HG02938 (cell line): Measurements from ENCODE around the gene ADAMTS18.

Experiments
- ATAC-seq: cut with Tn5 transposase; IDR thresholded peaks from one replicate; pipeline ENCODE4 v1.9.1; 2021; ENCODE audit warnings: mild to moderate bottlenecking, moderate library complexity; ENCODE audit not compliant: unreplicated experiment

The ADAMTS18 gene

DNA sequence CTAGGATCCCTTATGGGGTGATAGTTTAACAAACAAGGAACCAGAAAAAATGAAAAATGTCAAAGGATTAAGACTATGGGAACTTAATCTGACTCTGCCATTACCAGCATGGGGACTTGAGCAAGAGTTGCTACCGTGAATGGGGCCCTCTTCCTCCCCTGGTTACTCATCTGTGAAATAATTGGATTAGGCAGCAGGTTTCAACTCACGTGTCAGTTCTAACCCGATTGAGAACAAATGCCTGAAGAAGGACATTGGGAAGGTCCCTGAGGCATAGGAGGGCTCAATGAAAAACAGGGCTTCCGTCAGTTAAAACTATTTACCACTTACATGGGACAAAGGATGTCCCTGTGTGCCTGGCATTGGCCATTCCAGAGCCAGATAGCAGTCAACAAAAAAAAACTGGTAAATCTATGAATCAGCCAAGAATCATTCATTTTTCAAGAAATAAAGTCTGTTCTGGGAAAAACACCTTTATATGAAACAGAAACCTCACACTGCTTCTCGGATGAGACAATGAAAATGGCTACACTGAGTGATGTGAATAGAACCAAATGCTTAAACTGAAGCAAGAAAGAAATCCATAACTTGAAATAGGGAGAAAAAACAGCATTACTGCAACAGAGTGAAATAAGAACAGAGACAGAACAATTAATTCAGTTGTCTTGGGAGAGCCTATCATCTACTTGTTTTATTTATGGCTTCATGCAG lies 104.3 kb downstream of the ADAMTS18 start:
- no peak for ATAC-seq

DNA sequence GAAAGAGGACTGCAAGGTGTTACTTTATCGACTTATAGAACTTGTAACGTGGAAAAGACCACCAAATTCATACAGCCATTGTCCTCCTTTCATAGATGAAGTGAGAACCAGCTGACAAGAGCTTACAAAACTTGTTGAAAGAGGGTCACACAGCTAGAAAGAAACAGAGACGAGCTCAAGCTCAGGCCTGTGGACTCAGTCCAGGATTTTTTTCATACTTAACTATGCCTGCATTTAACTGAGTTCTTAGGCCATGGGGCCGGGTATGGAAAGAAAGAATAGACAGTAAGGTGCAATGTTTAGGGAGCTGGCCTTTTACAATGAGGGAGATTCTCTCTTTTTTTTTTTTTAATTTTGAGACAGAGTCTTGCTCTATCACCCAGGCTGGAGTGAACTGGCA lies 106.1 kb downstream of the ADAMTS18 start:
- ATAC-seq, result no peak

DNA sequence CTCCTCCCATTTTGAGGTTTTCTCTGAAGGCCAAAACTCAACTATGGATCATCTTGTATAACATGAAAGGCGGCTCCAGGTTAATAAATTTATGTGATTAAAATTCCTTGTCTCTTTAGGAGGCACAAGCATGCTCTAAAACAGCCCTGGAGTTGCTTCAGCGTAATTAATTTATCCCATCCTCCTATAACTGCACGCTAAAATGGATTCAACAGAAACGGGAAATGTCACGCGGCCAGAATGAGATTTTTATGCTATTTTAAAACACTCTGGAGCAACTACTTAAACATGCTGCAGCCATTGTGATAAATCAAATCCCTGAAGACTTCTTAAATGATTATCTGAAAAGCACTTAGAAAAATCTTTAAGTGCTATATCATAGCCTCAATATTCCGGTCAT lies 106.6 kb downstream of the ADAMTS18 start:
- ATAC-seq, result no peak

DNA sequence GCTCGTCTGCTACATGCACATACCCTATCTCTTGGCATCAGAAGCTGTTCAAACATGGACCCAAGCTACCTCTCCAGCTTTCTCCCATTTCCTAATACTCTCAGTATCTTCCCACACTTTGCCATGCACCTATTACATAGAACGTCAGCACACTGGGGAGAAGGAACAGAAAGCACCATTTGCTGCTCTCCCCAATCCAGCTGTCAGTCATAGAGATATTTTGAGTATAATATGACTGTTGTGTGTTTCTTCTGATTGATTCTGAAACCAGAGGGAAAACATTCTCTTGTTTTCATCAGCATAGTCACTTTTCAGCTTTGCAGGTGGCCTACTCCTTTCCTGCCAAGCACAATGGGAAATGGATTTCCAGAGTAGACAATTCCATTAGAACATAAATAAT lies 107.1 kb downstream of the ADAMTS18 start:
- ATAC-seq, result no peak

DNA sequence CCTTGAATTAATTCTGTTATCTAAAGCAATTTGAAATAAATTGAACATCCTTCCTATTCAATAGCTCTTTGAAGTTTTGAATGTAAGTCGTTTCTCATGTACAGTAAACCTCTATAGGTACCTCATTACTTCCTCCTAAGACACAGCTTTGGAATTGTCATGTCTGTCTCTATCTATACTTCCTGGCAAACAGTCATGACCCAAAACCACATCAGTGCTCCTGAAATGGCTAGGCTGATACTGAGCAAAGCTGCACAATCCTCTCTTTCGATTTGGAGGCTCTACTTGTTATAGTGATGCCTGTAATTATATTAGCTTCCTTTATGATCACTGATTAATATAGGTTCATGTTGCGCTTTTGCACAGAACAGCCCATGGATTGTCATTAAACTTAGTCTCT lies 110.1 kb downstream of the ADAMTS18 start:
- ATAC-seq, result no peak

DNA sequence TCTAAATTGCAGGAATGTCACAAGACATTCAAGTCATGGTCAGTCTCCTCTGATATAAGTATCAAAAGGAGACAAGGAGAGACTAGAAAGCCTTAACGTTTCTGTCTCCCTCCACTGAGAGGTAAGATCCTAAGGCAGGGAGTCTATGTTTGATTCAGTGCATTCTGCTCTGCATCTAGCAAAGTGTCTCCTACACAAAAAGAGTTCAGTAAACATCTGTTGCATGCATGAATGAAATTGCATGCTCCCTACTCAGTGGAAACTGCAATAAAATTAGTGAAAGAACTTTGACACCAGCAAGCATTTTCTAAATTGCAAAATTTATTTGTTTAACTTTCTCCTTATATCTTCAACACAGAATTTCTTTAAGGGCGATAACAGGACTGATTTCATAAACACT lies 111.1 kb downstream of the ADAMTS18 start:
- ATAC-seq, result no peak

DNA sequence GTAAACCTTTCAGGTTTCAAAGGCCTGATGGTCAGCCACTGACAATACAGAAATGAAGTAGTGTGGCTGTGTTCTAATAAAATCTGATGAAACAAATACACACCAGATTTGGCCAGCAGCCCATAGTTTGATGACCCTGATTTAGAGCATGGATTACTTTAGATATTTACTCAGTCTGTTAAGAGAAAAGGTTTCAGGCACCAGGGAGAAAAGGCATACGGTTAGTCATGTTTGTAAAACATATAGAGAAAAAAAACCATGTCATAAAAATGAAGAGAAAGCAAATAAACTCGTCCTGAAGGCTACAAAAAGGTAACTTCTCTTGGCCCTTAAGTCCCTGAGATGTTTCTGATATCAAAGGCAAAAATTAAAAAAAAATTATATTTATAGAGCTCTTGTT lies 112.1 kb downstream of the ADAMTS18 start:
- ATAC-seq, result no peak

DNA sequence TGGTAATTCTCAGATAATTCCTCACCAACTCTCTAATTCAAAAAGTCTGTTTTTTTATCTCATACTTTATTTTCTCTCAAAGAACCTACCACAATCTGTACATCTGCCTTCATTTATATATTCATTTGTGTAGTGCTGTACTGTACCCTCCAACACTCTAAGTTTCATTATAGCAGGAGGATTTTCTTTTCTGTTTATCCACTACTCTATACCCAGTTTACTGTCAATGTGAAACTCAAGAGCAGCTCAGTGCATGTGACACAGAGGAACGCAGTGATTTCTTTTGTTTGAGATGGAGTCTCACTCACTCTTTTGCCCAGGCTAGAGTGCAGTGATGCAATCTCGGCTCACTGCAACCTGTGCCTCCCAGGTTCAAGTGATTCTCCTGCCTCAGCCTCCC lies 117.8 kb downstream of the ADAMTS18 start:
- ATAC-seq, result no peak

DNA sequence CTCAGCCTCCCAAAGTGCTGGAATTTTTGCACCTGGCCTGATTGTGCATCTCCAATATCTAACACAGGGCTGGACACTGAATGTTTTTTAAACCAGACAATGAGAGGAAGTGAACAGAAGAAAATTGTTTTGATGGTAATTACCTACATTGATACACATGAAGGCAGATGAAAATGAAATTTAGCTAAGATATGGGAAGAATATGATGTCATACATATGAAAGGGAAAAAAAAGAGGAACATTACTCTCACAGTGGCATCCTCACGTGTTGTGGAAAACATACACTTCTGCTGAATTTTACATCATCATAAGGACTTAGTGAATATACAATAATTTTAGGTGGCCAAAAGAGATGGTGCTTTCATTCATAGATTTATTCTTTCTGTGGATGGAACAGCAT lies 124.0 kb downstream of the ADAMTS18 start:
- no peak for ATAC-seq

DNA sequence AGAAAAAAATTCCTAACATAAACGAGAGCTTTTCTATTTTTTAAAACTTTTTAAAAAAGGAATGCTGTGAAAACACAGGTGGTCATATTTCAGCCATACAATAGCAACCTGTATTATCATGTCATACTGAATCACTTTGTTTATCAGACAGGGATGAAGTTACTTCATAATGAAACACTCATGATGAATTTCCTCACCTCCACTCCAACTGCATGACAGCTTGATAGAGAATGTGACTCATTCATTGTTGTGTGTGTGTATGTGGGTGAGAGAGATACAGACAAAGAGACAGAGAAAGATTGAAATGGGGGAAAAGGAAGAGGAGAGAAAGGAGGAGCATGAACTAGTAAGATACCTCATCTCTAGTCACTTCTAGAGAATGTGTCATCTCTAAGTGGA lies 126.7 kb downstream of the ADAMTS18 start:
- ATAC-seq, result no peak

DNA sequence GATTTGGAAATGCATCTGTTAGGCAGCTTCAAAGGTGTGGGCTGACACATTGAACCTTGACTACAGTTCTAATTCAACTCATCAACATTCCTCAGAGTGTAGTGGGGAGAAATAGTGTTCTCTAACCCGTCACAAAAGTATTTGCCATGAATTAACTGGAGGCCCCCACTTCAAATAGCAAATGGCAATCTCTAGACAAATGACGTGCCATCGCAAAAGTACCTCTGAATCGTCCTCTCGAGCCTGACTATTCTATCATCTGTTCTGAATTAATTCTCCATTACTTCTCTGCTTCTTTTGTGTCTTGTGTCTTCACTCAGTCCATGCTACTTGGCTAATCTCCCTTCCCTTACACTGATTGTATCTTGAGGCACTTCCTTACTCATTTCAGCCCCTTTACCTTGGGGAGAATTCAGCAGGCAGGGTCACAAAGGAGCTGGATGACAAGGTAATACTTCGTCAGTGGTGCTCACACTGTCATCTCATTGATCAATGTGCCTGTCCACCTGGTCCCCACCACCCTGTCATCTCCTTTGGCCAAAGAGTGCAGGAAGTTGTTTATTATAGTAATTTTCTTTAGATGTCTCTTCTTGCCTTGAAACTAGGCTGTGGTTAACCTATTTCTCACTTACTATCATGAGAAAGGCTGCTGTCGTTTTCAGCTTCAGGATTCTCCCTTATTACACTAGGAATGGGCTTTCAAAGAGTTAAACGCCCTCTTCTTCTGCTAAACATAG lies 127.2 kb downstream of the ADAMTS18 start:
- no peak for ATAC-seq

DNA sequence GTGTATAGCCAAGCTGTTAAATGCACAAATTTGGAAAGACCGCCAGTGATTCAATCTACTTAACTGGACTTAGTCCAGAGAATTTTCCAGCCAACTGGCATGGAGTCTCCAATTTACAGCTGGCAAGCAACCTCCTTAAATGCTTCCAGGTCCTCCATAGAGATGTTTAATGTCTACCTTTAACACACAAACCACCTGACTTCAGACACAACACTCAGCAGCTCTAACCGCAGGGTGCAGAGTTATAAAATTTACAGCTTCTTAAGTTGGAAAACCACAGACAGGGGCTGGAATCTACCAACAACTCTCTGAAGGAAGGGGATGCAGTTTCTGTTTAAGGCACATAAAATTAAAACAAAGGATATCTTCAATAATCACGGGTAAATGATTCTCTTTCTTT lies 128.8 kb downstream of the ADAMTS18 start:
- ATAC-seq, result no peak

DNA sequence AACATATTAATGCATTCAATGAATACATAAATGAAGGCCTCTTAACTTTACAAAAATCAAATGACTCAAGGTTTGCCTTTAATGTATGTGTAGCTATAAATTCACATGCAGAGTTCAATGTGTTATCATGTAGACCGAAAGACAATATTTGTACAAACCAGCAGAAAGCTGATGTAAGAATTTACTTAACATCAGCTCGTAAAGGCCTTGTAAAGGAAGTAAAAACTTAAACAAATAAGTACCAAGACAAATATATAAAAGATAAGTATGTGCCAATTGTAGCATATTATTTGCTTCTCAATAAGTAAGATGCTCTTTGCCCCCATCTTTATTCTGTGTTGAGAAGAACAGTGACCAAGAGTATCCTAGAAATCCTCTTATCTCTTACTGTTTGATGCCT lies 130.0 kb downstream of the ADAMTS18 start:
- no peak for ATAC-seq

DNA sequence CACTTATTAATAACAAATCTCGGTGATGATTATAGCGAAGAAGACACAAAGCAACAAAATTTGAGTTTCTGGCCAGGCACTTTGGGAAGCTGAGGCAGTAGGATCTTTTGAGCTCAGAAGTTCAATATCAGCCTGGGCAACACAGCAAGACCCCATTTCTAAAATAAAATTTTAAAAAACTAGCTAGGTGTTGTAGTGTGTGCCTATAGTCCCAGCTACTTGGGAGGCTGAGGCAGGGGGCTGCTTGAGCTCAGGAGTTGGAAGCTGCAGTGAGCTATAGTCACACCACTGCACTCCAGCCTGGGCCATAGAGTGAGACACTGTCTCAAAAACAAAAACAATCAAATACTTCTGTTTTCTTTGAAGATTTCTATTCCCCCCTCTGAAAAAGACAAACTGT lies 130.7 kb downstream of the ADAMTS18 start:
- no peak for ATAC-seq

DNA sequence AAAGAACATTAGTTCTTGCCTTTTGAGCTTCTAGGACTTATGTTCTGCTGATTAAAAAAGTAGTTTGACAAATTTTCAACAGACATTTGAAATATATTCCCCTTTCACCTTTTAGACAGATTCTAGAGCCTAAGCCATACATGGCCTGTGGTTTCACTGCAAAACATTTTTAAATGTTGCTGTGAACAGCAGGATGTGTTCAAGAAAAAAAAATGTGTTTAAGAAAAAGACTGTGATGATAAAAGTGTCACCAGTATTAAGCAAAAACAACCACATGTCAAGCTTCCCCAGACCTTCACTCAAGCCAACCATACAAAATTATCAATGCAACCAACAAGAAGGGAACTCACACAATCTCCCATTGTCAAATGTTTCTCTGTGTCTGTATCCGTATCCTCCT lies 132.2 kb downstream of the ADAMTS18 start:
- no peak for ATAC-seq

DNA sequence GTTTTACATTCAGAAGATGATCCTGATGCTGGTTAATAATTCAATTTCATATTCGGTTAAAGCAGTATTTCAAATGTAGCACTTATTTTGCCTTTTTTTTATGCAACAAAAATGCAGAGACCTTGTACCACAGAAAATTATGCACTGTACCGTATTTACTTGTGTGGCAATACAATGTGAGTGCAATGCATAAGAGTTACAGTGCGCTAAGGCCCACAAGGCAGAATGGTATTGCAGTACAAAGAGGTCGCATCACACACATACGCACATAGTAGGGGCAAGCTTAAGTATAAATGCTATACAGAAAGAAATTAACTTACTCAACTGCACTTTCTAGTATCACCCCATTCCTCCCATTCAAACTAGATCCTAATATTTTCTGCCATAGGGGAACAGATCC lies 132.6 kb downstream of the ADAMTS18 start:
- no peak for ATAC-seq

DNA sequence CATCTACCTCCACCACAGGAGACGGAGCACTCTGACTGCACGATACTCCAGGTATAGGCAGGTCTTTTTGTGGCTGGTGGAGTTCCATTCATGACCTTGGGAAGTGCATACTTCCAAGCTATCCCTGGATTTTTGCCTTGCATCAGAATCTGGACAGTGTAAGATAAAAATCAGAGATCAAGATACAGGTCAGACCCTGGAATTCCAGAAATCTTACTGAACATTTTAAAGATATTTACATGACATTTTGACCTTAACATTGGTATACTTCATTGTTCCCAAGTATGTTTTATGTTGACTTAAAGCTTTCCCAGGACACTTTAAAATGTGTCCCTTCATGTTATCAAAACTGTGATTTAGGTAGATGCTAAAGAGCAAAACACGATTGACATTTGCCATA lies 134.6 kb downstream of the ADAMTS18 start:
- no peak for ATAC-seq

DNA sequence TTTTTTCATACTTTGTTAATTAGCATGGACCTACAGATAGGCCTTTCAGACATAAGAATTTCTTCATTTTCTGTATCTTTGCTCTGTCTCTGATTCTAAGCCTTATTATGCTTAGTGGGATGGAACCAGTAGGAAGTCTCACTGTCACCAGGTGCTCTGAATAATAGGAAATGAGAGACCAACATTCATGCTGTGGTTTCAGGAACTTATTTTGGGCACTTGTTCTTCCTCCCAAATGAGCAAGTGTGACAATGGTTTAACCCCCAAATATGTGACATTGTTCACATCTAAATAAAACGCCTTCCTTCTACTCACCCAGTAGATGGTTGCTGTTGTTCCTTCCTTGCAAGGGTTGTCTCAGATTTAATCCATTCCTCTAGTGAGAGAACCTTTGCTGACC lies 135.4 kb downstream of the ADAMTS18 start:
- ATAC-seq, result no peak

DNA sequence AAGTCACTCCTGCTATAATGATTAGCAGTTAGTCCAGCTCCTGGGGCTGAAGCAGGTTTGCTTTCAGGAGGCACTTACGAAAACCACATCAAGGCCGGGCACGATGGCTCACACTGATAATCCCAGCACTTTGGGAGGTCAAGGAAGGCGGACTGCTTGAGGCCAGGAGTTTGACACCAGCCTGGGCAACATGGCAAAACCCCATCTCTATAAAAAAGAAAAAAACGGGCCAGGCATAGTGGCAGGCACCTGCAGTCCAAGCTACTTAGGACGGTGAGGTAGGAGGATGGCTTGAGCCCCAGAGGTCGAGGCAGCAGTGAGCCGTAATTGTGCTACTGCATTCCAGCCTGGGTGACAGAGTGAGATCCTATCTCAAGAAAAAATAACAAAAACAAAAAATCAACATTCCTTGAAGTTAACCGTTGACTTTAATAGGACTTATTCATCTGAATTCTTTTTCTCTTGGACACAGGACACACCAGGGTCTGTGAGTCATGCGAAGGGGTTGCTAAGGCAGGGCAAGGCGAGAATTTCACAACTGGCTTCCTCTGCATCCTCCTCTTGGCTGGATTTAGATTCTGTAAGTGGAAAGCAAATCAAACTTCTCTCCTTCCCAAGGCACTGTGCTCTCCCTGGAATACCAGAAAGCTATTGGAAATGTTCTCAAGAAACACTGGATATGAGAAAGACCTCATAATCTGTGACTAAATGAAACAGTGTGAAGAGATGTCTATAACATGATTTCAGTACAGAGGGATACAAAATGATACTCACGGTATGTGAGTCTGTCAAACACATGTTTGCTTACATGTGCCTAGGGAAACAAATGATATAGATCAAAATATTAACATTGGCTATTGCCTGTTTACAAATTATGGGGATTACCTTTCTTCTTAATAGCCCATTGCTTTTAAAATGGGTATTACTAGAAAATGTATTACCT lies 136.1 kb downstream of the ADAMTS18 start:
- no peak for ATAC-seq

DNA sequence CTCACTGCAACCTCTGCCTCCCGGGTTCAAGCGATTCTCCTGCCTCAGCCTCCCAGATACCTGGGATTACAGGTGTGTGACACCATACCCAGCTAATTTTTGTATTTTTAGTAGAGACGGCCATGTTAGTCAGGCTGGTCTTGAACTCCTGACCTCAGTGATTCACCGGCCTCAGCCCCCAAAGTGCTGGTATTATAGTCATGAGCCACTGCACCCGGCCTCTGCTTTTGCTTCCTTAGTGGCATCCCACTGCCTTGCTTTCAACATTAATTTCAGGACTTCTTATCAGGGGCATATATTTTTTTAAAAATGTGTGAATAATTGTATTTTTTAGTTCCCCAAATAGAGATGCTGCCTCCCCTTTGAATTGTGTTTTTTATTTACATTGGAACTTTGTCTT lies 136.8 kb downstream of the ADAMTS18 start:
- no peak for ATAC-seq

DNA sequence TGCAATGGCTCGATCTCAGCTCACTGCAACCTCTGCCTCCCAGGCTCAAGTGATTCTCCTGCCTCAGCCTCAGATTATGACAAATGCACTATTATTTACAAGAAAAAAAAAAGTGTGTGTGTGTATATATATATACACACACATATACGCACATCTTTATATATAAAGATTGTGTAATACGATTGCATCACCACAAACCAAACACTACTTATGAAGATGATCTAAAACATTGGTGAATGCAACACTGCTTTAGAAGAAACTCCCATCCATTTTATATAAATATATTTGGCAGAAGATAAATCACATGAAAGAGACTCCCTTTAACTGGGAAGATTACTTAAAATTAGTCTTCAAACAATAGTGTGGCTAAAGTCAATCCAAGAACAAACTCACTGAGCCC lies 138.9 kb downstream of the ADAMTS18 start:
- ATAC-seq, result no peak
